ENCODE measurements around the gene TMF1.
A peak's percentile ranks its signal among the peaks of the same experiment; 100 is the strongest.

TMF1 gene

DNA sequence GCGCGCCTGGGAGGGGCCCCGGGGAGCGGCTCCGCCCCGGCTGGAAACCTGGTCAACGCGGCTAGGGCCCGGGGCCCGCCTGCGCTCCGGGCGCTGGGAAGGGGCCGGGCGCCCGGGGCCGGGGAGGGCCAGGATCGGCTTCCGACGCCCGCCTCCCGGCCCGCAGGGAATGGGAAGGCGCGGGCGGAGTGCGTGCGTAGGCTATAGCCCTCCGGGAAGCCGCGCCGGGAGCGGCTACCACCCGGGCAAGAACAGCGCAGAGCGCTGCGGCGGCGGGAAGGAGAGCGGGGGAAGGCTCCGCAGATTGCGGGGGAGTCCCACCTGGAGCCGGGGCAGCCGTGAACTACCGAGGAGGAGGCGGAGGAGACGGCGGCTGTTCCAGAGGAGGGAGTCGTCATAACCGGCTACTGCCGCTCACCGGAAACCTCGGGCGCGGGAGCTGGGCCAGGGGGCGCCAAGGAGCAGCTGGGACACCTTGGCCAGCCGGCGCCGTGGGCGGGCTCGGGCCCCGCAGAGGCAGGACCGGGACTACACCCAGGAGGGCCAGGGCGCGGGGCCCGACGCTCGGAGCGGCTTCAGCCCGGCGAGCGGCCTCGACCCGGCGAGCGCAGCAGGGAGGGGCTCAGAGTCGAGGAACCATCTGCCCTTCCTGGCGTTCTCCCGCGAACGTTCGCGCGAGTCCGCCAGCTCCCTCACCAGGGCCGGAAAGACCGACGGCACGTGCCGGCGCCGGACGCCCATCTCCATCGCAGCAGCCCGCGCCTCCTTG, 38.7 kb downstream of the TMF1 start, which contains the start of gene EOGT:
Gene EOGT (minus strand): TSS at position 432 of the 769 bp plus-strand sequence. CDS start 3,838 bp downstream, outside the sequence.
- no peaks in the 10 kb centered on the region for H3K9me3 ChIP-seq

DNA sequence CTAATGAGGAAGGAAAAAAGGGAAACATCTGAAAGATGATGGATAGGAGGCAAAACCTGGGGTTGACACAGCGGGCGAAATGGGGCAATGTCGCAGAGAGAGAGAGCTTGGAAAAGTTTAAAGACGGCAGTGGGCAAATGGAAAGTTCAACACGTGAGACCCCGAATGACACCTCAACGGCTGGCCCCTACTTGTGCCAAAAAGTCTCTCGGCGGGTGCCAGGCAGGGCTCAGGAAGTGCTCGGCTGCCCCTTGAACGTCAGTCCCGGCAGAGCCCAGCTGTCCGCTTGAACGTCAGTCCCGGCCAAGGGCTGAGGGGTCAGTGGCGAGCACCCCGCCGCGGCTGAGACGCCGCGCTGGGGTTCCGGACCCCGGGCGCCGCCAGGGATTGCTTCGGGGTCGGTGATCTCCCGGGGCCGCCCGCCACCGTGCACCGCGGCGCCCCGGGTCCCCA, 39.3 kb downstream of the TMF1 start:
- Histone ChIP-seq H3K9me3 (no peaks in the 10 kb centered on the region), H3K4me3 (peak overlapping the region; percentile 65), H3K27me3 (ENCODE audit: low read depth) (no peaks in the 10 kb centered on the region), H3K4me1 (peaks cover 36% of the 10 kb centered on the region), H3K36me3 (replicated peaks) (peaks cover 18% of the 10 kb centered on the region)
- DNase-seq (ENCODE audit: low spot score in 2 of 2), result peak; percentile 9 to 50
- in situ Hi-C loops (cut with MboI; ENCODE audit: low sequenced_read_pairs), result no loop called here

More for the DNA sequence above, 38.7 kb downstream of the TMF1 start, which contains the start of gene EOGT:
- Histone ChIP-seq H3K4me1 (peaks cover 36% of the 10 kb centered on the region), H3K36me3 (replicated peaks) (peaks cover 12% of the 10 kb centered on the region), H3K27me3 (ENCODE audit: low read depth) (no peaks in the 10 kb centered on the region), H3K4me3 (peak within 1 kb of the TSS; percentile 65)
- in situ Hi-C loops (cut with MboI; ENCODE audit: low sequenced_read_pairs), result no loop called here
- peak; percentile 70 to 93 for DNase-seq (ENCODE audit: low spot score in 2 of 2)

DNA sequence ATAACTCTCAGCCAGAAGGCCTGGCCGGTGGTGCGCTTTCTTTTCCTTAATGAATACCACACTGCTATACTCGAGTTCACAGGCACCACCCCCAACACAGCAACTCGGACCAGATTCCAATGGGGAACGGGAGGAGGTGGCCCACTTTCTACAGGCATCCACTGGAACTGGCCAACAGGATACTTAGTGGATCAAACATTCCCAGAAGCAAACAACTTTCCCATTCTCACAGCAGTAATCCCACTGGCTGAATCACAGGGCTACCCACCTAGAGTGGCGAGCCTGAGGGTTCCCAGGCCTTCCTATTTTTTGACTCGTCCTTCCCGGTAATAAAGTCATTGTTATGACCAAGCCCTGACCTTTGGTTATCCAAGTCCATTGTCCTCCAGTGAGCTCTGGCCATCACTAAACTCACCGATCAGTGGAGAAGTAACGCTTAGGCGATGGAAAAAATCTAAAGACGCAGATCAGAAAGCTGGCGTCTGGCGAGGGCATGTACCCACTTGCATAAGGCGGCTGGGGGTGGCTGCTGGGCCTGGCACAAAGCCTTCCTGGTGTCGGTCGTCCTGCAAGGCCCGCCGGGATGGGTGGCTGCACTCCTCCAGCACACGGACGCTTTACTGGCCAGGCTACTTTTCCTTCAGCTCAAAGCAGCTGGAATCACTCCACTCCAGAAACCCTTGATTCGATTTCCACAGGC, 39.9 kb downstream of the TMF1 start:
- in situ Hi-C loops (cut with MboI; ENCODE audit: low sequenced_read_pairs), result no loop called here
- Histone ChIP-seq H3K9me3 (no peaks in the 10 kb centered on the region), H3K27me3 (ENCODE audit: low read depth) (no peaks in the 10 kb centered on the region), H3K4me3 (peak overlapping the region; percentile 65), H3K4me1 (peaks cover 36% of the 10 kb centered on the region), H3K36me3 (replicated peaks) (peaks cover 18% of the 10 kb centered on the region)
- DNase-seq (ENCODE audit: low spot score in 2 of 2), result peak in 1 of 2 experiments; percentile 43

DNA sequence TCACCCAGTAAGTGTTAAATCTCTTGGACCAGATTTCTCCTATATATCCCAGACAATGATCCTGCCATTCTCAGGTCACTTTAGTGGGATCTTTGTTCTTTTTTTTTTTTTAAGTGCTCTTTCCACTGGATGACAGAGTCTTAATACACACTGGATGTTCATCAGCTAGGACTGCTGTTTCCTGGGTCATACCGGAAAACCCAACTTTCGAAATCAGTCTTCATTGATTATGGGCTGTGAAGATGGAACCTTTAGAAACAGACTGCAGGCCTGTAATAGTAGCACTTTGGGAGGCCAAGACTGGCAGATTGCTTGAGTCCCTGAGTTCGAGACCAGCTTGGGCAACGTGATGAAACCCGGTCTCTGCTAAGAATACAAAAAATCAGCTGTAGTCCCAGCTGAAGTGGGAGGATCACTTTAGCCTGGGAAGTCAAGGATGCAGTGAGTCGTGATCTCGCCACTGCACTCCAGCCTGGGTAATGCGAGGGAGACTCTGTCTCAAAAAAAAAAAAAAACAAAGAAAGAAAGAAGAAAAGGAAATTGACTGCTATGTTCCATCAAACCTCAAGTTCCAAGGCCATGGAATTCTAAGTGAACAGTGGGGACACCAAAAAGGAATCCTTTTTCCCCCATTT, 40.9 kb downstream of the TMF1 start:
- peaks cover 36% of the 10 kb centered on the region for H3K4me1 ChIP-seq
- no peak overlapping the region for H3K4me3 ChIP-seq
- peaks cover 27% of the 10 kb centered on the region for H3K36me3 ChIP-seq (replicated peaks)
- no peaks in the 10 kb centered on the region for H3K9me3 ChIP-seq
- no peak for DNase-seq (ENCODE audit: low spot score in 2 of 2)
- H3K27me3 ChIP-seq (ENCODE audit: low read depth), result no peaks in the 10 kb centered on the region
- in situ Hi-C loops (cut with MboI; ENCODE audit: low sequenced_read_pairs), result no loop called here

DNA sequence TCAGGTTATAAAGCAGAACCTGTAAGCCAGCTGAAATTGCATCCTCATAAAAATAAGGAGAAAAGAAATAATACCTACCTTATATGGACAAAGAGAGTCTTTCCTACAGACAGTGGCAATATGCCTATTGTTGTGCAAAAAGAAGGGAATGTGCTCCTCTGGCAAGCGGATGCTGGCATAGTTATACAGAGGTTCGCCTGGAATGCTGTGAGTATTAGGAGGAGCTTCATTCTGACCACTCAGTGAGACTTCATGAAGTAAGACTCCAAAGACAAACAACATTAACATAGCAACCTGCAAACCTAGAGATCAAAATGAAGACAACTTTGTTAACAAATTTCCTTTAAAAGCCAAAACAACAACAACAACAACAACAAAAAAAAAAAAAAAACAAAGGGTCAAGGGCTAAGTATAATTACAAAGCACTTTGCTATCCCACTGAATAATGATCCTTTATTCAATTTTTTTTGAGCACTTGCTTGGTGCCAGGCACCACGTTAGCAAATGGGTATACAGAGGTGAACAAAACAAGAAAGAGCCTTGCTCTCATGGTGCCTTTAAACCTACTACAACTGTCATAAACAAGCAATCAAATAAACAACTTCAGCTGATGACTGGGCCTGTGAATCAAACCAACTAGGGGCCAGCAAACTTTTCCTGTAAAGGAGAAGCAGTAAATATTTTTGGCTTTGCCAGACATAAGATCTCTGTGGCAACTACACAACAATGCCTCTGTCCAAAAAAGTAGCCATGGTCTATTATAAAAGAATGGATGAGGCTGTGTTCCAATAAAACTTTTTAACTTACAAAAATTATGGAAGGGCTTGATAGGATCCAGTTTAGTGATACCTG, 42.3 kb downstream of the TMF1 start:
- Histone ChIP-seq H3K9me3 (no peaks in the 10 kb centered on the region), H3K27me3 (ENCODE audit: low read depth) (no peaks in the 10 kb centered on the region), H3K36me3 (replicated peaks) (peaks cover 31% of the 10 kb centered on the region), H3K4me1 (peaks cover 36% of the 10 kb centered on the region), H3K4me3 (no peak overlapping the region)
- in situ Hi-C loops (cut with MboI; ENCODE audit: low sequenced_read_pairs), result no loop called here
- DNase-seq (ENCODE audit: low spot score in 2 of 2), result peak; percentile 70 to 94

DNA sequence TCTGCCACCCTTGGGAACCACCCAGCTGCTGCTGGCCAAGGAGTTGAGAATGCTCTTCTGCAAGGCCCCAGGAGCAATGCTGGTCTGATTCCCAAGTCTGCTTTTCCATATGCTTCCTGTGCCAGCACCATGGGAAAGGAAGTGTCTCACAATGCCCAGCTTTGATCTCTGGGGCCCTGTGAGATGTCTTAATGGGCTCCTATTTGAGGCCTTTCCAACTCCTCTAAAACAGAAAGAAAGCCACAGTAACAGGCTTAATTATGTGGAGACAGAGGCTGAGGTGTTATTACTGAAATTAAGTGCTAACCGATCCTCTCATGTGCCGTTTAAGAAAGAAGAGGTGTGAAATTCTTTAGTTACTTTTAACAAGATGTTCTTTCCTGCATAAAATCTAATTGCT, 43.2 kb downstream of the TMF1 start:
- Histone ChIP-seq H3K4me1 (peaks cover 28% of the 10 kb centered on the region), H3K4me3 (no peak overlapping the region), H3K9me3 (no peaks in the 10 kb centered on the region), H3K36me3 (replicated peaks) (peaks cover 37% of the 10 kb centered on the region), H3K27me3 (ENCODE audit: low read depth) (no peaks in the 10 kb centered on the region)
- in situ Hi-C loops (cut with MboI; ENCODE audit: low sequenced_read_pairs), result no loop called here
- DNase-seq (ENCODE audit: low spot score in 2 of 2), result no peak

DNA sequence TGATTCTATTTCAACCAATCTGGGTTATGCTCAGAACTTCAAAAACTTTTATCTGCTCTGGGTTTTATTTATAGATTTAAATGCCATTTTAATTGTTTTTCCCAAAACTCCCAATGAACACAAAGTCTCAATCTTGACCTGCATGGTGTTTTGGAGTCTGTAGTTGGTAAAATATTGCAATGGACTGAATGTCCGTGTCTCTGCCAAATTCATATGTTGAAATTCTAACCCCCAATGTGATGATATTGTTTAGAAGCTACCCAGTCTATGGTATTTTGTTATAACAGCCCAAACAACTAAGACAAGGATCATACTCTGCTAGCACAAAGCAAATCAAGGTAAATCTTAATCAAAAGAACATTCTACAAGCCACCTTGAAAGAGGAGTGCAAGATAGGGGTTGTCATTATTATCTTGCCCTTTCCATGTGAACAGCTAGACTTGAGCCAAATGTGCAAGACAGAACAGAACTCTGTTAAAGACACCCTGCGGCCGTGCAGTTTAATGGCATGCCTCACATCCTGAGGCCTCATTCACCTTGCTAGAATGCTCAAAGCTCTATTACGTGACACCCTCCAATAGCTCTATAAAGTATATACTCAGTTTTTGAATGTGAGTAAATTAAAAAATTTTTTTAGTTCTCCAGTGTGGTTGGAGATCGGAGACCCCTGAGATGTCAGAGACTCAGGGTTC, 46.2 kb downstream of the TMF1 start:
- Histone ChIP-seq H3K4me1 (peaks cover 14% of the 10 kb centered on the region), H3K4me3 (no peak overlapping the region), H3K27me3 (ENCODE audit: low read depth) (no peaks in the 10 kb centered on the region), H3K9me3 (no peaks in the 10 kb centered on the region), H3K36me3 (replicated peaks) (peaks cover 46% of the 10 kb centered on the region)
- in situ Hi-C loops (cut with MboI; ENCODE audit: low sequenced_read_pairs), result no loop called here
- no peak for DNase-seq (ENCODE audit: low spot score in 2 of 2)

DNA sequence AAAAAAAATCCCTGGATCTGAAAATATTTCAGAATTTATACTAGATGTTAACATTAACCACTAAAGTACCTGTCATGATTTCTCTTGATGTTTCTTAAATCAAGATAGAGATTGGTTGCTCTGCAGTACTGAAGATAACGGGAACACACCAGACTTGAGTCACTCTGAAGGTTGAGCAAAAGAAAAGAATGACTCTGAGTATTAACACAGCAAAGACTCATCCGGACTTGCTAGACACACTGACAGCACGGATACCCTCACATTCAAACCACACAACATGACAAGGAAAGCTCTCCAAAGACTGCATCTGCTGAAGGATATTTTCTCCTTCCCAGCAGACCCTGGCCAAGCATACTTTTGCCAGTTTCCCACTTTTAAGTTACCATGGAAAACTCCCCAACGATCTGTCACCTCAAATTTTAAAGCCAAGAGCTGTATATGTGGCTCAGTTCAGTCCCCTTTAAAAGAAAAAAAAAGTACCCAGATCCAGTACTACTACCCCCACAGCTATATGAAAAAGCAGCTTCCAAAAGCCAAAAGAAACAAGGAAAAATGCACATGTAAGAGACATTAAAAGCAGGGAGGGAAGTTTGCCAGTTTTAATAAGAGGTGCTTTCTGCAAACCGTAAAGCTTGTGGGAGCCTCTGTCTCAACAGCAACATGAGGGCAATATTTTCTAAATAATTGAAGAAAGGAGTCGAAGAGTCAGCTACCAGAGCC, 46.9 kb downstream of the TMF1 start:
- in situ Hi-C loops (cut with MboI; ENCODE audit: low sequenced_read_pairs), result no loop called here
- Histone ChIP-seq H3K4me3 (no peak overlapping the region), H3K27me3 (ENCODE audit: low read depth) (no peaks in the 10 kb centered on the region), H3K36me3 (replicated peaks) (peaks cover 42% of the 10 kb centered on the region), H3K4me1 (peaks cover 10% of the 10 kb centered on the region), H3K9me3 (no peaks in the 10 kb centered on the region)
- DNase-seq (ENCODE audit: low spot score in 2 of 2), result no peak

DNA sequence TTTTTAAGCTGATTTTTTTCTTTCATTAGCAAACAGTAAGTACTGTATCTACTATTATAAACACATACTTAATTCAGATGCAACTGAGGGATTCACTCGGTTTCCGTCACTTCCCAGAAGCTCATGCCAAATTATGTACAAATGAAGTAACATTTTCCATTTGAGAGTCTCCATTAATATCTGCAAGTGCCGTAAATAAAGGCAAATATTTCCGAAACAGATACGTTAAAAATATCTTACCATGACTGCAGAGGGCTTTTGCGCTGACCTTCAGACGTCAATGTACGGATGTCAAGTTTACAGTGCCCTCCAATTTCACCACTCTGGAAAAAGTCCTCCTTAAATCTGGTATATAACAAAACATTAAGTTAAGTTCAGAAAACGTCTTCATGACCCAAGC, 48.0 kb downstream of the TMF1 start:
- peaks cover 1% of the 10 kb centered on the region; the same call in 1 of the 2 replicates for H3K4me1 ChIP-seq
- peaks cover 39% of the 10 kb centered on the region for H3K36me3 ChIP-seq (replicated peaks)
- no peaks in the 10 kb centered on the region for H3K27me3 ChIP-seq (ENCODE audit: low read depth)
- in situ Hi-C loops (cut with MboI; ENCODE audit: low sequenced_read_pairs), result no loop called here
- no peak overlapping the region for H3K4me3 ChIP-seq
- no peak for DNase-seq (ENCODE audit: low spot score in 2 of 2)
- H3K9me3 ChIP-seq, result no peaks in the 10 kb centered on the region

DNA sequence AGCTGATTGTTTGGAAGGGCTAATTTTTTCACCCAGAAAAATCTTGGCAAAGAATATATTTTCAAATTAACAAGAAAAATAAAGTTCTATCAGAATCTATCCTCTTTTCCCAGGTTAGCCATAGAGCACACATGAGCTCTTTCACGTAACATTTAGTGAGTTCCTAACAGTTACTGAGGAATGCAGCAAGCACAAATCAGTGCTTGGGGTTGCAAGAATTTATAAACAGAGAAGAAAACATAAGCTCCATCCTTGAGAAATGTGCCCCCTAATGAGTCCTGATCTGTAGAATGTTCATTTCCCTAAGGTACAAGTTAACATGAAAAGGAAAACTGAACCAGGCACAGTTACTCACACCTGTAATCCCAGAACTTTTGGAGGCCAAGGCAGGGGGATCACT, 52.5 kb downstream of the TMF1 start:
- Histone ChIP-seq H3K4me3 (no peak overlapping the region), H3K27me3 (ENCODE audit: low read depth) (no peaks in the 10 kb centered on the region), H3K36me3 (replicated peaks) (peaks cover 31% of the 10 kb centered on the region), H3K9me3 (no peaks in the 10 kb centered on the region), H3K4me1 (no peaks in the 10 kb centered on the region)
- in situ Hi-C loops (cut with MboI; ENCODE audit: low sequenced_read_pairs), result no loop called here
- DNase-seq (ENCODE audit: low spot score in 2 of 2), result no peak

DNA sequence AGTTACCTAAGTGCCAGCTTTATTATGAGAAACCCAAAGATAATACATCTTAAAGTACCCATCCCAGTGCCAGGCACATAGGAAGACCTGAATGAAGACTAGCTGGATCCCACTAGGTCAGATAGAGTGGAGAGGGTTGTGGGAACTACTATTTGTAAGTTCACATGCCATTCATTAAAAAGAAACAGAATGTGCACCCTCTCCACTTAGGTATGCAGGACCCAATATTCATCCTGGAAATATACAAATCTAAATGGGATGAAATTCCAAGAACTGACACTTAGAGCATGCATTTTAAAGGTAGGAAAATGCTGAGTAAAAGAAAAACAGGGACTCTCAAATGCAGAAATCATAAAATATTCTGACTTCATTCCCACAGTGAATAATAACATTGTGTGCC, 53.0 kb downstream of the TMF1 start:
- DNase-seq (ENCODE audit: low spot score in 2 of 2), result no peak
- Histone ChIP-seq H3K4me3 (no peak overlapping the region), H3K27me3 (ENCODE audit: low read depth) (no peaks in the 10 kb centered on the region), H3K9me3 (no peaks in the 10 kb centered on the region), H3K4me1 (no peaks in the 10 kb centered on the region), H3K36me3 (replicated peaks) (peaks cover 27% of the 10 kb centered on the region)
- in situ Hi-C loops (cut with MboI; ENCODE audit: low sequenced_read_pairs), result no loop called here

DNA sequence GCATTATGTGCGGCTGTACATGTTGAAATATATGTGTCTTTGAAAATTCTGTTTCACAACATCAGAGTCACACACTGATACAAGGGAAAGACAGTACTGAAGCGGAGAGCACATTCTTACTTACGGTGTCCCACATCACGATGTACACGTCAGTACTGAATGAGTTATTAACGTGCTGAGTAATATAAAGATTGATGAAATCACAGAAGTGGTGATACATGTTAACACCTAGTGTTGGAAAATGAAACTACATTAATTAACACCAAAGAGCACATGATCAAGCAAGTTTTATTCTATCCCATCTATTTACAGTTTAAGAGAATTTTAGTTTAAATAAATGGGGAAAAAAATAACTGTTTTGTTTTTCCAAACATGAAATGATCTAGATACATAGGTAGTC, 54.2 kb downstream of the TMF1 start:
- in situ Hi-C loops (cut with MboI; ENCODE audit: low sequenced_read_pairs), result no loop called here
- Histone ChIP-seq H3K9me3 (no peaks in the 10 kb centered on the region), H3K36me3 (replicated peaks) (peaks cover 21% of the 10 kb centered on the region), H3K27me3 (ENCODE audit: low read depth) (no peaks in the 10 kb centered on the region), H3K4me1 (no peaks in the 10 kb centered on the region), H3K4me3 (no peak overlapping the region)
- DNase-seq (ENCODE audit: low spot score in 2 of 2), result no peak
